ENCODE measurements around the gene PYCR2.

PYCR2 gene

GRCh38 chr1:225897595-225898514, 26.2 kb downstream of the PYCR2 start:
- Histone ChIP-seq H3K27me3 (ENCODE audit: insufficient read depth, low read length) (no peaks in the 10 kb centered on the region), H3K36me3 (ENCODE audit: insufficient read depth, low read depth, low read length) (no peaks in the 10 kb centered on the region), H3K27ac (ENCODE audit: low read length) (no peak overlapping the region), H3K4me3 (ENCODE audit: low read length) (no peak overlapping the region), H3K9me3 (ENCODE audit: insufficient read depth, low read depth, low read length) (no peaks in the 10 kb centered on the region), H3K9ac (ENCODE audit: low read depth, low read length) (no peak overlapping the region), H3K4me1 (ENCODE audit: insufficient read depth, low read length) (peaks cover 19% of the 10 kb centered on the region; the same call in 1 of the 2 replicates)

- Histone ChIP-seq H3K4me1 (ENCODE audit: insufficient read depth, low read length) (peaks cover 19% of the 10 kb centered on the region; the same call in 1 of the 2 replicates), H3K4me3 (ENCODE audit: low read length) (no peak overlapping the region), H3K9ac (ENCODE audit: low read depth, low read length) (no peak overlapping the region), H3K27ac (ENCODE audit: low read length) (no peak overlapping the region), H3K36me3 (ENCODE audit: insufficient read depth, low read depth, low read length) (no peaks in the 10 kb centered on the region), H3K9me3 (ENCODE audit: insufficient read depth, low read depth, low read length) (no peaks in the 10 kb centered on the region), H3K27me3 (ENCODE audit: insufficient read depth, low read length) (no peaks in the 10 kb centered on the region)
These were observed 27.0 kb downstream of the PYCR2 start for GRCh38 chr1:225896937-225897549.

- H3K27me3 ChIP-seq (ENCODE audit: insufficient read depth, low read length) = no peaks in the 10 kb centered on the region
- no peaks in the 10 kb centered on the region for H3K36me3 ChIP-seq (ENCODE audit: insufficient read depth, low read depth, low read length)
- peaks cover 19% of the 10 kb centered on the region; the same call in 1 of the 2 replicates for H3K4me1 ChIP-seq (ENCODE audit: insufficient read depth, low read length)
- H3K9ac ChIP-seq (ENCODE audit: low read depth, low read length) = no peak overlapping the region
- H3K4me3 ChIP-seq (ENCODE audit: low read length) = no peak overlapping the region
- H3K27ac ChIP-seq (ENCODE audit: low read length) = no peak overlapping the region
- H3K9me3 ChIP-seq (ENCODE audit: insufficient read depth, low read depth, low read length) = no peaks in the 10 kb centered on the region
These were observed 27.6 kb downstream of the PYCR2 start for GRCh38 chr1:225896494-225896893.

- Histone ChIP-seq H3K4me3 (ENCODE audit: low read length) (no peak overlapping the region), H3K27me3 (ENCODE audit: insufficient read depth, low read length) (peaks cover 22% of the 10 kb centered on the region), H3K9ac (ENCODE audit: low read depth, low read length) (no peak overlapping the region), H3K4me1 (ENCODE audit: insufficient read depth, low read length) (peaks cover 15% of the 10 kb centered on the region; the same call in 1 of the 2 replicates), H3K27ac (ENCODE audit: low read length) (no peak overlapping the region), H3K36me3 (ENCODE audit: insufficient read depth, low read depth, low read length) (no peaks in the 10 kb centered on the region), H3K9me3 (ENCODE audit: insufficient read depth, low read depth, low read length) (no peaks in the 10 kb centered on the region)
These were observed 31.7 kb downstream of the PYCR2 start for GRCh38 chr1:225892307-225892706.

GRCh38 chr1:225891229-225891972, 32.6 kb downstream of the PYCR2 start:
- H3K27ac ChIP-seq (ENCODE audit: low read length) = no peak overlapping the region
- H3K4me1 ChIP-seq (ENCODE audit: insufficient read depth, low read length) = peaks cover 15% of the 10 kb centered on the region; the same call in 1 of the 2 replicates
- peak overlapping the region; percentile 31; the same call in 1 of the 2 replicates for H3K9ac ChIP-seq (ENCODE audit: low read depth, low read length)
- H3K36me3 ChIP-seq (ENCODE audit: insufficient read depth, low read depth, low read length) = no peaks in the 10 kb centered on the region
- peaks cover 29% of the 10 kb centered on the region for H3K27me3 ChIP-seq (ENCODE audit: insufficient read depth, low read length)
- no peaks in the 10 kb centered on the region for H3K9me3 ChIP-seq (ENCODE audit: insufficient read depth, low read depth, low read length)
- H3K4me3 ChIP-seq (ENCODE audit: low read length) = no peak overlapping the region

- H3K9me3 ChIP-seq (ENCODE audit: insufficient read depth, low read depth, low read length) = no peaks in the 10 kb centered on the region
- H3K27me3 ChIP-seq (ENCODE audit: insufficient read depth, low read length) = peaks cover 32% of the 10 kb centered on the region
- H3K36me3 ChIP-seq (ENCODE audit: insufficient read depth, low read depth, low read length) = no peaks in the 10 kb centered on the region
- peaks cover 15% of the 10 kb centered on the region; the same call in 1 of the 2 replicates for H3K4me1 ChIP-seq (ENCODE audit: insufficient read depth, low read length)
- no peak overlapping the region for H3K4me3 ChIP-seq (ENCODE audit: low read length)
- no peak overlapping the region for H3K27ac ChIP-seq (ENCODE audit: low read length)
- H3K9ac ChIP-seq (ENCODE audit: low read depth, low read length) = peak overlapping the region; percentile 31; the same call in 1 of the 2 replicates
These were observed 33.5 kb downstream of the PYCR2 start for GRCh38 chr1:225890346-225891228.

- Histone ChIP-seq H3K36me3 (ENCODE audit: insufficient read depth, low read depth, low read length) (no peaks in the 10 kb centered on the region), H3K27ac (ENCODE audit: low read length) (no peak overlapping the region), H3K4me3 (ENCODE audit: low read length) (no peak overlapping the region), H3K4me1 (ENCODE audit: insufficient read depth, low read length) (peaks cover 15% of the 10 kb centered on the region; the same call in 1 of the 2 replicates), H3K27me3 (ENCODE audit: insufficient read depth, low read length) (peaks cover 32% of the 10 kb centered on the region), H3K9me3 (ENCODE audit: insufficient read depth, low read depth, low read length) (no peaks in the 10 kb centered on the region), H3K9ac (ENCODE audit: low read depth, low read length) (no peak overlapping the region; the same call in 1 of the 2 replicates)
These were observed 34.3 kb downstream of the PYCR2 start for GRCh38 chr1:225889743-225890142.

- H3K9ac ChIP-seq (ENCODE audit: low read depth, low read length) = no peak within 1 kb of the TSS; the same call in 1 of the 2 replicates
- H3K27ac ChIP-seq (ENCODE audit: low read length) = no peak within 1 kb of the TSS
- H3K36me3 ChIP-seq (ENCODE audit: insufficient read depth, low read depth, low read length) = no peaks in the 10 kb centered on the region
- peaks cover 15% of the 10 kb centered on the region; the same call in 1 of the 2 replicates for H3K4me1 ChIP-seq (ENCODE audit: insufficient read depth, low read length)
- H3K9me3 ChIP-seq (ENCODE audit: insufficient read depth, low read depth, low read length) = no peaks in the 10 kb centered on the region
- peaks cover 33% of the 10 kb centered on the region for H3K27me3 ChIP-seq (ENCODE audit: insufficient read depth, low read length)
- H3K4me3 ChIP-seq (ENCODE audit: low read length) = no peak within 1 kb of the TSS; the same call in 1 of the 2 replicates
These were observed 35.0 kb downstream of the PYCR2 start, which contains the start of gene LEFTY1 for GRCh38 chr1:225888898-225889601. Gene LEFTY1 (minus strand): TSS chr1:225889146. CDS start chr1:225889066, 80 bp downstream.

GRCh38 chr1:225888289-225888897, 35.7 kb downstream of the PYCR2 start:
- Histone ChIP-seq H3K27me3 (ENCODE audit: insufficient read depth, low read length) (peaks cover 40% of the 10 kb centered on the region), H3K9ac (ENCODE audit: low read depth, low read length) (no peak overlapping the region), H3K27ac (ENCODE audit: low read length) (no peak overlapping the region), H3K4me1 (ENCODE audit: insufficient read depth, low read length) (peaks cover 15% of the 10 kb centered on the region; the same call in 1 of the 2 replicates), H3K4me3 (ENCODE audit: low read length) (no peak overlapping the region; the same call in 1 of the 2 replicates), H3K36me3 (ENCODE audit: insufficient read depth, low read depth, low read length) (no peaks in the 10 kb centered on the region), H3K9me3 (ENCODE audit: insufficient read depth, low read depth, low read length) (no peaks in the 10 kb centered on the region)
